NCI-H1417 (cell line): ENCODE results near the gene ORM1.

Source experiments
- DNase-seq, 3 experiments: peaks; one replicate each; lab custom pipeline; 2025; lab: John Stamatoyannopoulos, UW

ORM1 gene

GRCh38 chr9:114366334-114367128, 43.6 kb downstream of the ORM1 start:
- DNase-seq, result no peak

- DNase-seq, result no peak
These were observed 44.5 kb downstream of the ORM1 start for GRCh38 chr9:114367366-114367765.

DNA sequence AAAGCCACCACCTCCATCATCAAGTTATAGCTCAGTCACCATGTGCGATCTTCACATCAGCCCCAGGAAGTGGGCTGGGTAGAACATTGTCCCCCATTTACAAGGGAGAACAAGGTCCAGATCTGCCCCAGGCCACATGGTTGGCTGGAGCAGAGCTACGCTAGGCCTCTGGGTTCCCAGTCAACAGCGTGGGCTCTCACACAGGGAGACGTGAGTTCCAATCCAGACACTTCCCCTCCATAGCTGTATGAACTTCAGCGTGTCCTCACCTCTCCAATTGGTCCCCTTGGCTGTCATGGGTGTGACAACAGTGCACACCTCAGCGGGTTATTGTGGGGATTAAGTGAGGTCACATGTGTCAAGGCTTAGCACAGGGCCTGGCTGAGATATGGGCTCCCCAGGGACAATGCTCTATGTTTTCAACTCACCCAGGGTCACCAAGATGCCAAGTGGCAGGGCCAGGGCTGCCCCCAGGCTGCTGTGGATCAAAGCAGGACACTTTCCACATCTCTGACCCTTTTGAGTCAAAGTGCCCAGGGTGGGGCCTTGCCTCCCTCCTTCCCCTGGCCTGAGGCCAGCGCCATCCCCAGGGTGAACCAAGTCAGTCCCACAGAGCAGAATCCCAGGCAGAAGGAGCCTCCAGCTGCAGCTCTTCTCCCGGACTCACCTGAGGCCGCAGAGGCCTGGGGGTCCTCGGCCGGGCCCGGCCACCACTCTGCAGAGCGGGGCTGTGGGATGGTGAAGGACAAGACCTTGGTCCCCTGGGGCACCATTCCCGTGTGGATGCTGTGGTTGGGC, 45.1 kb downstream of the ORM1 start:
- no peak for DNase-seq

DNA sequence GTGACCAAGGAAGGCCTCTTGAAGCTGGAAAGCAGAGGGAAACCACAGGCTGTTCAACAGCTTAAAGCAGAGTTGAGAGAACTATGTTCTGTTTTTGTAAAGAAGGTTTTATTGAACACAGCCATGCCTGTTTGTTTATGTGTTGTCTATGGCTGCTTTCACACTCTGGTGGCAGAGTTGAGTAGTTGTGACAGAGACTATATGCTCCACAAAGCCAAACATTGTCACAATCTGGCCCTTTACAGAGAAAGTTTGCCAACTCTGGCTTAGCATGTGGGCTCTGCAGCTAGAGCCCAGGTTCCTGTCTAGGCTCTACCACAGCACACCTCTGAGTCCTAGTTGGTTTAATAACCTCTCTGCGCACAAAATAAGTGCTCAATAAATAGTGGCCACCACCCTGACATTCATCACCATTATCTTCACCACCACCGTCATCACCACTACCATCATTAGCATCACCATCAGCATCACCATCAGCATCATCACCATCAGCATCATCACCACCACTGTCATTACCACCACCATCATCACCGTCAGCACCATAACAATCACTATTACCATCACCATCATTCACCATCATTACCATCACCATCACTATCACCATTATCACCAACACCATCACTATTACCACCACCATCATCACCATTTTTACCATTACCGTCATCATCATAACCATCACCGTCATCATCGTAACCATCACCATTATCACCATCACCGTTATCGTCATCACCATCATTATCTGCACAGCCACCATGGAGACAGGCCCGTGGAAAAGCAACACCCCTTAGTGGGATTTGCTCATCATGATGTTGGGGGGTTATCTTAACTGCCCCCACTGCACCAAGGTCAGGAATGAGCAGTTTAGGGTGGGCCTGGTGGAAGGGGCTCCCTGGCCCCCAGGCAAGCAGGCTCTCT, 46.6 kb downstream of the ORM1 start:
- no peak for DNase-seq

- no peak for DNase-seq
These were observed 47.5 kb downstream of the ORM1 start for GRCh38 chr9:114370251-114370967.

- no peak for DNase-seq
These were observed 48.0 kb downstream of the ORM1 start for GRCh38 chr9:114370968-114371320.

- DNase-seq, result no peak
These were observed 48.5 kb downstream of the ORM1 start for GRCh38 chr9:114371343-114371944.

DNA sequence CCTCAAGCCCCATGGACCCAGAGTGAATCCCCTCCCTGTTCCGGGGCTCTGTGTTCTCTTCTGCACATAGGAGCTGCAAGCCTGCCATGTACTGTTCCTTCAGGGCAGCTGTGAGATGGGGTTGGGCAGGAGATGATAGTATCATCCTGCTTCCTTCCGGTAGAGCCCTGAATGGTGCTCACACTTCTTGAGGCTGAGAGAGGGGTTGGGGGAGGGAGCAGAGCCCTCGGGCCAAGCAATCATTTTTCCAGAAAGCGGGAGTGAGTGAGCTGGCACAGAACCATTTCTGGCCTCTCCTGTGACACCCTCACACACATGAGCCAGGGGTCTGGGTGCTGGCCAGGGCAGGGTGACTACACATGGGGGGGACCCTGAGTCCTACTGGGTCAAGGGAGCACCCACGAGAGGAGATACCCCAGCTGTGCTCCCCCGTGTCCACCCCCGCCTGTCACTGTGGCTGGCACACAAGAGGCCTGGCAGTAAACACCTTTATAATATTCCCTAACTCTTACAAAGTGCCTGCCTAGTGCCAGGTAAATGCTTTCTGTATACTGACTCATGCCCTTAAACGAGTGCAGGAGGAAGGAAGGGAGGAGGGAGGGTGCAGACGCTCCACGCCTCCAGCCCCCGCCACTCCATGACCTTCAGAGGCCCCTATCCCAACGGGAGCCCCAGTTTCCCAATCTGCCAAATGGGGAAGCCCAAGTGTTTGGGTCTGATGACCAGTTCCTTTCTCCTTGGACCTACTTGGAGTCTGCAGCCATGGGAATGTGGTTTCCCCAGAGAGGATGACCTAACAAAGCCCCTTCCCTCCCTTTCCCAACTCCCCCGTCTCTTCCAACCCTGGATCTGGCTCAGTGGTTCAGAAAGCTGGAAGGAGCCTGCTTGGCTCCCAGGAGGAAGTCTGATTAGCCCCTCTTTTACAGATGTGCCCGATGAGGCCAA, 49.3 kb downstream of the ORM1 start:
- no peak for DNase-seq

DNA sequence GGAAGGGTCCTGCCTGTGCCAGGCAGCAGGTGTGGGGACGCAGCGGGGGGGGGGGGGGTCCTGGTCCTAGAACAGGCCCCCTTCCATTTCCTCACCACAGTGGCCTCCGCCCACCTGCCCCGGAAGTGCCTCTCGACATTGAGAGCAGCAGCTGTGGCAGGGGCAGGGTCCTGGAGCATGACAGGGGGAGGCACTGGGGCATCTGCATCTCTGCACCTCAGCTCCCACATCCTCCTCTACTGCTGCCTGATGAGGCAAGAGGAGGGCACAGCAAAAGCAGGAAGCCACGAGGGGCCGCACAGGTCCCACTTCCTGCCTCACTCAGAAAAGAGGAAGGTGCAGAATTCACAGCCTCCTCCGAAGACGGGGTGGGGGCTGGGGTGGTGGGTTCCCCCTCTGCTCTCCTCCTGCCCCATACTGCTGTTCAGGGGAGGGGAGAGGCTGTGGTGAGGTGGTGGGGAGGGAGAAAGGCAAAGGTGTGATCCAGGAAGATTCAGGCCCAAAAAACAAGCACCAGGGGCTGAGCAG, 50.1 kb downstream of the ORM1 start:
- no peak for DNase-seq

DNA sequence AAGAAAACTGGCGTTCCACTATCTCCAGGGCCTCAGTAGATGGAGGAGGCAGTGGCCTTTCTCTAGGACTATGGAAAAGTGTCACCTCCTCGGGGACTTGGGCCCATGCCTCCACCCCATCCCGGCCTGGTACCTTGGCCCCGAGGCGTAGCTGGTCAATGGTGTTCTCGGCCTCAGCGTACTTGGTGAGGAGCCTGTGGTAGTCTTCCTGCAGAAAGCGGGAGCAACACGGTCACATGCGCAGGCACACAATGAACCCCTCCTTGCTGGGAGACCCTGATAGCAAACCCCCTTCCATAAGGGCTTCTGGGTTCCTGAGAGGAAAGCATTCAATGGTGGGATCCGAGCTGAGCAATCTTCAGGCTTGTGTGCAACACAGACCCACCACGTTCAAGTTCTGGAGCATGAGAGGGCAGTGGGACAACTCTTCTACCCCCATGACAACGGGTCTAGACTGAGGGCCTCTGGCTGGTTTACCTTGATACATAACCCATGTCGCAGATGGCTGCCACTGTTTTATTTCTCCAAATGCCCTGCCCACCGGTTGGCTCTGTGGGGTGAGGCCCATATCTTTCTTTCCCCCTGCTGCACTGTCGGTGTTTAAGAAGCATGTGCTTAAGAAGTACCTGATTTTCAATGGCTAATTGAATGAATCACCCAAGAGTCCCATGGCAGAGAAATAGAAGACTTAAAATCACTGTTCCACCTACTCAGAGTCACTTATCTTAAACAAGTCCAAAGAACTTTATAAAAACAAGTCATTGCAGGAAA, 51.2 kb downstream of the ORM1 start:
- DNase-seq, result no peak

GRCh38 chr9:114374936-114375335, 52.0 kb downstream of the ORM1 start:
- DNase-seq, result no peak

DNA sequence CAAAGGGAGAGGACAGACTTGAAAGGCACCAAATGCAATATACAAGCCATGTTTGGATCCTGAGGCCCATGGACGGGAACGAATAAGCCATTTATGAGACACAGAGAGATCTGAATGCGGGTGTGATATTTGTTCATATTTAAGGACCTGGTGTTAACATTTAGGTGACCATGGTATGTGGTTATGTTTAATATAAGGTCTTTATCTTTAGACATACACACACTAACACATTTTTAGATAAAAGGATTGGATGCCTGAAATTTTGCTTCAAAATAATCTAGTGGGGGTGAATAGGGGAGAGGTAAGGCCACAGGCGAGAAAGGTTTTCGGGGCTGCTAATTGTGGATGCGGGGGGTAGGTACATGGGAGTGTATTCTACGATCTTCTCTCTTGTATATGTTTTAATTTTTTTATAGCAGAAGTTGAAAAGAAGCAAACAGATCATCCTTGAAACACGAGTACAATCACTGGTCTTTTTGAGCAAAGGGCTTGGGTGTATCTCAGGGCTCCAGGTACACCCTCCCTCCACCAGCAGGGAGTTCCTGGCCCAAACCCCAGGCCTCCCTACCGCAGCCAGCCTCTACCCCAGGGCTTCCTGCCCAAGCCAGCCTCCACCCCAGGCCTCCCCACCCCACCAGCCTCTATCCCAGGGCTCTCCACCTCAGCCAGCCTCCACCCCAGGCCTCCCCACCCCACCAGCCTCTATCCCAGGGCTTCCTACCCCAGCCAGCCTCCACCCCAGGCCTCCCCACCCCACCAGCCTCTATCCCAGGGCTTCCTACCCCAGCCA, 52.7 kb downstream of the ORM1 start:
- no peak for DNase-seq
